Thyroid gland (tissue), 4 donors: ENCODE results near the gene EXOC3L4. TPM values are rescaled to one million over a fixed set of nuclear protein-coding genes. Genes with fewer than 3 reads are reported as not detected.
A peak's percentile ranks its signal among the peaks of the same experiment; 100 is the strongest.

Experiments used
- DNase-seq, 2 donors: peaks; one replicate each; pipeline ENCODE4 v3.0.0-alpha.2; 2019
- H3K27ac ChIP-seq, 3 donors: fragments of 200-600 bp; sonication (generic); 1 replicate in 2 of 3; 2 replicates in 1 of 3; pipeline ENCODE4 v1.5.1; 2016 to 2019; ENCODE audit warnings: mild to moderate bottlenecking in 1 of 3, moderate library complexity in 1 of 3
- H3K27me3 ChIP-seq: fragments of 200-600 bp; sonication (generic); one replicate; pipeline ENCODE4 v1.5.1; 2019
- H3K36me3 ChIP-seq, 2 donors: fragments of 200-600 bp; sonication (generic); one replicate each; pipeline ENCODE4 v1.5.1; 2016 to 2019
- H3K4me1 ChIP-seq, 2 donors: fragments of 200-600 bp; sonication (generic); one replicate each; pipeline ENCODE4 v1.5.1; 2017 to 2019
- H3K4me3 ChIP-seq, 3 donors: fragments of 200-600 bp; sonication (generic); replicated peaks in 1 of 3; 1 replicate in 2 of 3; 2 replicates in 1 of 3; pipeline ENCODE4 v1.5.1; 2016; ENCODE audit warnings: mild to moderate bottlenecking in 1 of 3
- H3K9me3 ChIP-seq: fragments of 200-600 bp; sonication (generic); one replicate; pipeline ENCODE4 v1.5.1; 2017
- CTCF ChIP-seq, 6 experiments: fragments of 200-600 bp in 3 of 6; fragments of 450-650 bp in 3 of 6; sonication (generic) in 3 of 6; IDR thresholded peaks; one replicate each; pipeline ENCODE4 v1.5.1; 2016 to 2019; ENCODE audit warnings: antibody characterized with exemption in 6 of 6, mild to moderate bottlenecking in 2 of 6, inconsistent platforms in 1 of 6, moderate library complexity in 1 of 6
- POLR2A ChIP-seq, 2 donors: fragments of 450-650 bp; IDR thresholded peaks; one replicate each; pipeline ENCODE4 v1.6.1; 2017; ENCODE audit warnings: antibody characterized with exemption in 2 of 2, mild to moderate bottlenecking in 2 of 2, moderate library complexity in 1 of 2
- WGBS, 2 donors: methylation state at CpG; one replicate each; pipeline ENCODE4 v1.1.5; 2017; 5-methylcytosine and 5-hydroxymethylcytosine counted together
- intact Hi-C: fragments of 100-400 bp; cut with DNase I; formaldehyde crosslinking; loops from one replicate; pipeline ENCODE4 v1.15.1; 2023
- total RNA-seq, 4 donors: library from RNA; depleted of rRNA; stranded (reverse); fragments of >200 nt; gene quantifications; one replicate each; pipeline ENCODE4 v1.2.3, GENCODE V29; 2016

EXOC3L4 gene
- total RNA-seq, 4 donors from 2014 or later, result 0.44 to 0.78 TPM; not detected in 2

- TF ChIP-seq CTCF (IDR thresholded peaks at IDR 0.05) (no peak), POLR2A (IDR thresholded peaks at IDR 0.05) (no peak)
- no peaks in the 10 kb centered on the region for H3K9me3 ChIP-seq
- no peaks in the 10 kb centered on the region for H3K27me3 ChIP-seq
- H3K4me3 ChIP-seq, result no peak overlapping the region
- peaks cover 61 to 86% of the 10 kb centered on the region in 2 donors for H3K4me1 ChIP-seq
- DNase-seq, result peak; percentile 49 to 51
- WGBS, 2 donors, result 69 to 81% methylated on average over 13 of the region's 13 CpGs
- no peaks in the 10 kb centered on the region for H3K36me3 ChIP-seq
- intact Hi-C loops, result no loop called here
- peak overlapping the region in 2 of 3 donors; percentile 46 to 91 for H3K27ac ChIP-seq
Measured at GRCh38 chr14:103128631-103129300, 34.2 kb downstream of the EXOC3L4 start.

DNA sequence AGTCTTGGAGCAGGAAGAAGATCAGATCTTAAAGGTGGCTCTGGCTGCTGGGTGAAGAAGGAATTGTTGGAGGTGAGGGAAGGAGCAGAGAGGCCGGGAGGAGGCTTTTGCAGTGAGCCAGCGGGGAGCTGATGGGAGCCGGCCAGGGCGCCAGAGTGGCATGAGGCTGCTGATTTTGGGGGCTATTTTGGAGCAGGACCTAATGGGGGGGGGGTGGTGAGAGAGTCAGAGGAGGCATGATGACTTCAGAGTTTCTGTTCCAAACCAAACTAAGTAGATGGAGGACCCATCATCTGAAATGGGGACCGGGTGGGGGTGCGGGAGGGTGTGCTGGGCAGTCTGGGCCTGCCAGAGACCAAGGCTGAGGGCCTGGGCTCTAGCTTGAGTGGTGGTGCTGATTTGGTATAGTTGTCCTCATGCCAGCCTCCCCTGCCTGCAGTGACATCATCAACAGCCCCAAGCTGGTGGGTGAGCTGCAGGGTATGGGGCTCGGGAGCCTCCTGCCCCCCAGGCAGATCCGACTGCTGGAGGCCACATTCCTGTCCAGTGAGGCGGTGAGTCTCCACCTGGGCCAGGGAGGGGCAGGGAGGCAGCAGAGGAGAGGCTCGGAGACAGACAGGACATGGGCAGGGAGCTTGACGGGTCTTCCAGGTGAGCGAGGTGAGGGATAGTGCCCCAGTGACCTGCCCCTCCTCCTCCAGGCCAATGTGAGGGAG lies 34.9 kb downstream of the EXOC3L4 start:
- WGBS, 2 donors, result 69 to 79% methylated on average over 11 to 12 of the region's 12 CpGs
- Histone ChIP-seq H3K4me1 (peaks cover 57 to 79% of the 10 kb centered on the region in 2 donors), H3K27me3 (no peaks in the 10 kb centered on the region), H3K27ac (peak overlapping the region in 2 of 3 donors; percentile 46 to 91), H3K36me3 (no peaks in the 10 kb centered on the region), H3K9me3 (no peaks in the 10 kb centered on the region), H3K4me3 (no peak overlapping the region)
- DNase-seq, result peak; percentile 48 to 52
- intact Hi-C loops, result no loop called here
- TF ChIP-seq CTCF (IDR thresholded peaks at IDR 0.05), result no peak
- no peak for TF ChIP-seq POLR2A (IDR thresholded peaks at IDR 0.05)

DNA sequence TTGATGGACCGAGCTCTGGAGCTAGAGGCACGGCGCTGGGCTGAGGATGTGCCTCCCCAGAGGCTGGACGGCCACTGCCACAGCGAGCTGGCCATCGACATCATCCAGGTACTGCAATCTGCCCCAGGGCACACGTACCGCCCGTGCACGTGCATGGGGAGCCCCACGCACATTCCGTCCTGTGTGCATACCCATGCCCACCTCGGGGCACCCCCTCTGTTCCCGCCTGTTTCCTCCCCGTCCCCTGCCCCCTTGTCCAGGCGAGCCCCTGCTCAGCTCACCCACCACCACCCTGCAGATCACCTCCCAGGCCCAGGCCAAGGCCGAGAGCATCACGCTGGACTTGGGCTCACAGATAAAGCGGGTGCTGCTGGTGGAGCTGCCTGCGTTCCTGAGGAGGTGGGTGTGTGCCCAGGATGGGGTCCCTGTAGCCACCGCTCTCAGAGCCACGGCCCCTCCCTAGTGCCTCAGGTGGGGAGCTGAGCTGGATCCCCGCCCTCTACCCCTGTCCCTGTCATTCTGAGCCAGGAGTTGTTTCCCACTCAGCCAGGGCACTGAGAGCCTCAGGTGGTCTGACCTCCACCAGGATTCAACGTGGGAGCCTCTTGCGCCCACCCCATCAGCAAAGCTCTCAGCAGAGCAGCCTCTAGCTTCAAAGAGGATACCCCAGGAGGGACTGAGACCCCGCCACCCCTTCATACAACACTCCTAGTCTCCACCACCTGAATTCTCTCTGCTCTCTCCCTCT lies 35.7 kb downstream of the EXOC3L4 start:
- peaks cover 57 to 75% of the 10 kb centered on the region in 2 donors for H3K4me1 ChIP-seq
- WGBS, 2 donors, result 88 to 90% methylated on average over 22 to 25 of the region's 26 CpGs
- TF ChIP-seq CTCF (IDR thresholded peaks at IDR 0.05) (no peak), POLR2A (IDR thresholded peaks at IDR 0.05) (no peak)
- H3K27ac ChIP-seq, result peak overlapping the region; percentile 83 to 91 (median 91)
- H3K36me3 ChIP-seq, result no peaks in the 10 kb centered on the region
- intact Hi-C loops, result no loop called here
- no peak for DNase-seq
- no peaks in the 10 kb centered on the region for H3K27me3 ChIP-seq
- no peak overlapping the region for H3K4me3 ChIP-seq
- no peaks in the 10 kb centered on the region for H3K9me3 ChIP-seq

DNA sequence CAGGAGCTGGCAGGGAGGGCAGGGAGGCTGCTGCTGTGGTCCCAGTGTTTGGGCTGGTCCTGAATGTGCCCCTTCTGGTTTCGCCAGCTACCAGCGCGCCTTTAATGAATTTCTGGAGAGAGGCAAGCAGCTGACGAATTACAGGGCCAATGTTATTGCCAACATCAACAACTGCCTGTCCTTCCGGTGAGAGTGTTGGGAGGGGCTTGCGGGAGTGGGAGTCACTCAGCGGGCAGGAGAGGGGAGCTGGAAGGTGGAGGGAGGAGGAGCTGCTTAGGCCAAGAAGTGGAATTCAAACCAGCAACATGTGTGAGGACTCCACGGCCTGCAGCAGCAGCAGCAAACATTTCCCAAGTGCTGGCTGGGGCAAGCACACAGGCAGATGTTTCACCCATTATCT lies 36.4 kb downstream of the EXOC3L4 start:
- intact Hi-C loops, result no loop called here
- DNase-seq, result peak; percentile 84 to 86
- WGBS, 2 donors, result 35 to 46% methylated on average over 8 of the region's 8 CpGs

More for the DNA sequence above, 36.4 kb downstream of the EXOC3L4 start:
- TF ChIP-seq POLR2A (IDR thresholded peaks at IDR 0.05), result peak in 1 of 2 donors; percentile 60
- no peak for TF ChIP-seq CTCF (IDR thresholded peaks at IDR 0.05)
- Histone ChIP-seq H3K9me3 (no peaks in the 10 kb centered on the region), H3K4me3 (no peak overlapping the region), H3K36me3 (no peaks in the 10 kb centered on the region), H3K27me3 (no peaks in the 10 kb centered on the region), H3K4me1 (peaks cover 57 to 76% of the 10 kb centered on the region in 2 donors), H3K27ac (peak overlapping the region; percentile 83 to 91 (median 91))
